Left lung (tissue), 10 donors: Measurements from ENCODE around the gene PSMB2. TPM values are rescaled to one million over a fixed set of nuclear protein-coding genes. Genes with fewer than 3 reads are reported as not detected.
A peak's percentile ranks its signal among the peaks of the same experiment; 100 is the strongest.

ENCODE experiments used
- ATAC-seq: fragments of 200-7000 bp; cut with Tn5 transposase; one replicate; pipeline ENCODE4 v1.9.1; 2020; ENCODE audit warnings: moderate library complexity
- DNase-seq, 4 donors: peaks; one replicate each; pipeline ENCODE4 v3.0.0-alpha.2; 2013 to 2020
- H3K27ac ChIP-seq, 2 donors: fragments of 200-600 bp; sonication (generic) in 1 of 2; one replicate each; pipeline versions ENCODE4 v1.5.0 to v1.8.0; 2020 to 2021
- H3K27me3 ChIP-seq, 2 donors: fragments of 200-600 bp; sonication (generic) in 1 of 2; one replicate each; pipeline versions ENCODE4 v1.5.0 to v1.8.0; 2020 to 2021
- H3K36me3 ChIP-seq, 2 donors: fragments of 200-600 bp; sonication (generic) in 1 of 2; one replicate each; pipeline versions ENCODE4 v1.5.0 to v1.8.0; 2020 to 2021
- H3K4me1 ChIP-seq, 2 donors: fragments of 200-600 bp; one replicate each; pipeline ENCODE4 v1.8.0; 2021
- H3K4me3 ChIP-seq, 2 donors: fragments of 200-600 bp; sonication (generic) in 1 of 2; one replicate each; pipeline versions ENCODE4 v1.5.0 to v1.8.0; 2020 to 2021; ENCODE audit warnings: mild to moderate bottlenecking in 1 of 2
- H3K9me3 ChIP-seq, 2 donors: fragments of 200-600 bp; sonication (generic) in 1 of 2; one replicate each; pipeline versions ENCODE4 v1.5.0 to v1.8.0; 2020 to 2021
- intact Hi-C, 2 donors: fragments of 100-400 bp; cut with DNase I; formaldehyde crosslinking; loops; one replicate each; pipeline versions ENCODE4 v1.11.2 to v1.14.2; 2022
- polyA plus RNA-seq, 6 donors: library from polyadenylated mRNA; unstranded; fragments of 120-200 nt; gene quantifications; one replicate each; pipeline ENCODE4 v1.2.1, GENCODE V29; 2013; ENCODE audit not compliant: insufficient read length in 6 of 6
- total RNA-seq, 2 donors: library from RNA; stranded (reverse); fragmentation: NEBNext Ultra II Directional; extraction: Animal tissue kit (Norgen Biotek cat#: 25700); gene quantifications; one replicate each; pipeline ENCODE4 v1.2.1, GENCODE V29; 2021
- TF ChIP-seq, protein P1 (sequence below), 2 donors: fragments of 200-600 bp; sonication (generic) in 1 of 2; IDR thresholded peaks; one replicate each; pipeline versions ENCODE4 v1.5.0 to v1.8.0; 2021; ENCODE audit warnings: antibody characterized with exemption in 2 of 2
- donor health status: DM: no; HTN: yes; CAD: no.
- donor health status: DM: no; HTN: no; CAD: no.

Gene PSMB2
- total and polyA plus RNA-seq, 8 donors = 48.4 to 80.2 (median 70.7) TPM

DNA sequence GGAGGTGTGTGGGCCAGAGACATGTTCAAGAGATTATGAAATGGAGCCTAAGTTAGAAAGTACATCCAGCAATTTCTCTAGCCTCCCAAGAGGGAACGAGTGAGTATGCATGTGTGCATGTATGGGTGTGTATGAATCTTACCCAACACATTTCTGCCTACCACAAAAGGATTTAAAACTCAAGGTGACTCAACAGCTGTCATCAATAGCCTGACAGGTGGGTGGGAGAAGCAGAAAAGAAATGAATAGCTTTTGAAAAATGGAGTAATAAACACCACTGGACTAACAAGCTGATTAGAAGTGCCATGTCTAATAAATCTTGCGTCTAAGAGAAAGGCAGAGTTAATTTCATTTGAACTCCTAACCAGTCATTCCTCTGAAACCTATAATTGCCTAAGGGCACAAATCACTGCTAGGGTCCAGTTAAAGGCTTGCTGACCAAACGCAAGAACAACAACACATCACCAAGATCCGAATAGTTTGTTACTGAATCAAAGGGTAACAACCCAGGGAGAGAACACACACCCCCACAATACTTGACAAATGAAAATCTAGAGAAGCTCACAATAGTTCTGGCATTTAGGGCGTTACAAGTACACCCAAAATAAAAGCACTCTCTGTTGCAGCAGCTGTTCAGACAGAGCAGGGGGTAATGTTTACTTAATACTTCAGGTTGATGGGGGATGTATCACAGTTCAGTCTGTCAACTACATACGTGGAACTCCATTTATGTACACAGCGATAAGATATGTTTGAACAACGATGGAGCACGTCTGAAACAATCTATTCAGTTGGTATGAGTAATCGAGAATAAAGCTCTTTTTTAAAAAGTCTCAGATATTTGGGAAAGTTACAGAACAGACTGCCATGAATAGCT, 85.5 kb downstream of the PSMB2 start:
- H3K4me1 ChIP-seq = peaks cover 18 to 68% of the 10 kb centered on the region in 2 donors
- intact Hi-C loops = no loop called here
- peak overlapping the region; percentile 94 to 99 for H3K27ac ChIP-seq
- H3K36me3 ChIP-seq = peaks cover 0 to 38% of the 10 kb centered on the region in 2 donors
- H3K9me3 ChIP-seq = no peaks in the 10 kb centered on the region
- ATAC-seq (peak; percentile 47), DNase-seq (no peak)
- H3K27me3 ChIP-seq = no peaks in the 10 kb centered on the region
- TF ChIP-seq, protein P1, sequence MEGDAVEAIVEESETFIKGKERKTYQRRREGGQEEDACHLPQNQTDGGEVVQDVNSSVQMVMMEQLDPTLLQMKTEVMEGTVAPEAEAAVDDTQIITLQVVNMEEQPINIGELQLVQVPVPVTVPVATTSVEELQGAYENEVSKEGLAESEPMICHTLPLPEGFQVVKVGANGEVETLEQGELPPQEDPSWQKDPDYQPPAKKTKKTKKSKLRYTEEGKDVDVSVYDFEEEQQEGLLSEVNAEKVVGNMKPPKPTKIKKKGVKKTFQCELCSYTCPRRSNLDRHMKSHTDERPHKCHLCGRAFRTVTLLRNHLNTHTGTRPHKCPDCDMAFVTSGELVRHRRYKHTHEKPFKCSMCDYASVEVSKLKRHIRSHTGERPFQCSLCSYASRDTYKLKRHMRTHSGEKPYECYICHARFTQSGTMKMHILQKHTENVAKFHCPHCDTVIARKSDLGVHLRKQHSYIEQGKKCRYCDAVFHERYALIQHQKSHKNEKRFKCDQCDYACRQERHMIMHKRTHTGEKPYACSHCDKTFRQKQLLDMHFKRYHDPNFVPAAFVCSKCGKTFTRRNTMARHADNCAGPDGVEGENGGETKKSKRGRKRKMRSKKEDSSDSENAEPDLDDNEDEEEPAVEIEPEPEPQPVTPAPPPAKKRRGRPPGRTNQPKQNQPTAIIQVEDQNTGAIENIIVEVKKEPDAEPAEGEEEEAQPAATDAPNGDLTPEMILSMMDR (IDR thresholded peaks at IDR 0.05) = no peak
- H3K4me3 ChIP-seq = peak overlapping the region in 1 of 2 donors; percentile 73

DNA sequence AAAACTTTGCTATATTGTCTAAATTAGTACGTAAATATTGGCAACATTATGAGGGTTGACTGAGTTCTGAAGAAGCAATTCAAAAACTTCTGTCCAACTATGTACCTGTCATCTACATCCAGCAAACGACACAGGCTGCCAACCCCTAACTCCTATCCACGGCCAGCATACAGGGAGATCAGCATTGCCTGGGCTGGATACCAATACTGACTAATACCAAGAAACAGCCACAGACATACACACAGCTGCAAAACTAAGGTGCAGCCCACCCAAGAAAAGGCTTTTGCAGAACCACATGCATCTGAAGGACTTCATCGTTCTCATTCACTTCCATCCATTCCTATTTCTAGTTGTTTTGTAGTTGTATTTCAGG, 86.1 kb downstream of the PSMB2 start:
- no peaks in the 10 kb centered on the region for H3K27me3 ChIP-seq
- peaks cover 0 to 40% of the 10 kb centered on the region in 2 donors for H3K36me3 ChIP-seq
- TF ChIP-seq, protein P1 (IDR thresholded peaks at IDR 0.05) = no peak
- peaks cover 18 to 62% of the 10 kb centered on the region in 2 donors for H3K4me1 ChIP-seq
- DNase-seq (no peak), ATAC-seq (no peak)
- H3K27ac ChIP-seq = peak overlapping the region; percentile 37 to 99
- intact Hi-C loops = no loop called here
- no peaks in the 10 kb centered on the region for H3K9me3 ChIP-seq
- no peak overlapping the region for H3K4me3 ChIP-seq

DNA sequence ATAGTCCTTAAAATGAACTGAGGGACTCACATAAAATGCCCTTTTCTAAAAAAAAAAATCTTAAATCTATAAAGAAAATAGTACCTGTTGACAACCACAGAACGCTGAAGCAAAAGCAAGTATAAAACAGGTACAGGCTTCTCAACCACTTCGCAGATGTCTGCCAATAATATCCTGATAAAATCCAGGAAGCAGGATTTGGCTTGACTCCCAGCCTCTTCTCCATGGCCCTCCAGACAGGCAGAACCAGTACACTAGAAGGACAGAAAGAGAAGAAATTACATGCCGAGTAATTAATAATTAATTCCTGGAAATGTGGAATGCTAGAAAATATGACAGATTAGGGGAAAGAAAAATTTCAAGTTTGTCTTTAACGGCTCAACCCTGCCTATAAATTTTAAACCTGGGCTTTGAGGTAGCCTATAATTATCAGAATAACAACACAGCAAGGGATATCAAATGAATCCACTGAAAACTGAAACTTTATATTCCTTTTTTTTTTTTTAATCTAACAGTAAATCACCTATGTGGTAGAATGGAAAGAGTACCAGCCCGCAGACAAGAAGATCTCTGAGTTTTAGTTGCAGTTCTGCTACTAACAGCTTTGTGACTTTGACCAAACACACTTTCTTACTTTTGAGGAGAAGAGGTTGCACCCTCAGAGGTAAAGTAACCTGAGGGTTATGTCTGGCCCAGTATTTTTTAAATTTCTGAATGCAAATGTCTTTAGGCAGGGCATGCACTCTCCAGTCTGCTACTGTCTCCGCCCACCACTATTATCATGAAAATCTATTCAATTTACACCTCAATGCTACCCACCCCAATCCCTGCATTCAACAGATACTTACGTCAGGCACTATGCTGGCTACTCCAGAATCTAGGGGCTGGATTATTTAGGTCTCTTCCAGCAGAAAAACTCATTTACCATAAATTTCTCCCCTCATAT, 86.8 kb downstream of the PSMB2 start:
- H3K27me3 ChIP-seq = no peaks in the 10 kb centered on the region
- ATAC-seq (no peak), DNase-seq (no peak)
- H3K4me1 ChIP-seq = peaks cover 18 to 58% of the 10 kb centered on the region in 2 donors
- TF ChIP-seq, protein P1 (IDR thresholded peaks at IDR 0.05) = no peak
- H3K36me3 ChIP-seq = peaks cover 0 to 43% of the 10 kb centered on the region in 2 donors
- H3K27ac ChIP-seq = peak overlapping the region; percentile 37 to 99
- H3K9me3 ChIP-seq = no peaks in the 10 kb centered on the region
- intact Hi-C loops = no loop called here
- H3K4me3 ChIP-seq = no peak overlapping the region

DNA sequence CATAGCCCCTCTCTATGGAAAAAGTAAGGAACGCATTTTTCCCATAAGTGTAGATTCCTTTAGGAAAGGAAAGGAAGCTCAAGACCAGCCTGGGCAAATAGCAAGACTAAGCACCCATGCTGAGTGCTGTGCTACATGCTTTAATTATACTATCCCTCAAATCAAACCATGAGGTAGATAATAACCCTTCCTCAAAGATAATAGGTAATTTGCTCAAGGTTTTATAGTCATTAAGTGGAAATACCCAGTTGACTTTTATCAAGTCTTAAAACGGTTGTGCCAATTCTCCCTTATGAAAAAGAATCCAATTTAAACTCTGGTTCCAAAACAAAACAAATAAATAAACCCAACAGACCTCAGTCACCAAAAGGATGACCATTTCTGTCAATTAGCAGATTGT, 87.5 kb downstream of the PSMB2 start:
- no peak for ATAC-seq
- TF ChIP-seq, protein P1 (IDR thresholded peaks at IDR 0.05) = no peak
- DNase-seq = no peak
- Histone ChIP-seq H3K4me1 (peaks cover 18 to 51% of the 10 kb centered on the region in 2 donors), H3K4me3 (no peak overlapping the region), H3K36me3 (peaks cover 0 to 49% of the 10 kb centered on the region in 2 donors), H3K27ac (peak overlapping the region; percentile 37 to 99), H3K9me3 (no peaks in the 10 kb centered on the region), H3K27me3 (no peaks in the 10 kb centered on the region)
- intact Hi-C loops = no loop called here

Other genes starting within 250 kb of the PSMB2 start
- 10 to 100 TPM; 76.5 to 91.4 TPM for gene KIAA0319L, start 84.1 kb downstream of the PSMB2 start, total RNA-seq
- gene KIAA0319L, start 84.1 kb downstream of the PSMB2 start, polyA plus RNA-seq = 100 to 1,000 TPM in 2 of 6 donors, 10 to 100 TPM in 4; 83.1 to 106 (median 94.9) TPM
- gene NCDN, start 83.7 kb downstream of the PSMB2 start, total RNA-seq = 10 to 100 TPM; 23.3 to 42.1 TPM
- gene NCDN, start 83.7 kb downstream of the PSMB2 start, polyA plus RNA-seq = 10 to 100 TPM; 18.2 to 27.2 (median 21.2) TPM
- 1 to 10 TPM; 1.3 to 1.8 TPM for gene TFAP2E, start 68.2 kb downstream of the PSMB2 start, total RNA-seq
- gene TFAP2E, start 68.2 kb downstream of the PSMB2 start, polyA plus RNA-seq = 1 to 10 TPM; 2.2 to 7.4 (median 4.3) TPM
- 10 to 100 TPM; 15.3 to 16.1 TPM for gene C1orf216, start 77.4 kb upstream of the PSMB2 start, total RNA-seq
- 10 to 100 TPM; 11.1 to 15.4 (median 13.0) TPM for gene C1orf216, start 77.4 kb upstream of the PSMB2 start, polyA plus RNA-seq
- gene CLSPN, start 128.5 kb upstream of the PSMB2 start, total RNA-seq = 10 to 100 TPM in 1 of 2 donors, 1 to 10 TPM in 1; 9.1 to 10.6 TPM
- 10 to 100 TPM in 5 of 6 donors, 1 to 10 TPM in 1; 9.4 to 18.8 (median 11.0) TPM for gene CLSPN, start 128.5 kb upstream of the PSMB2 start, polyA plus RNA-seq
- 10 to 100 TPM; 16.9 to 23.6 TPM for gene AGO4, start 166.5 kb upstream of the PSMB2 start, total RNA-seq
- 10 to 100 TPM; 30.2 to 39.1 (median 36.0) TPM for gene AGO4, start 166.5 kb upstream of the PSMB2 start, polyA plus RNA-seq
- 10 to 100 TPM; 24.3 to 29.7 TPM for gene AGO1, start 241.7 kb upstream of the PSMB2 start, total RNA-seq
- gene AGO1, start 241.7 kb upstream of the PSMB2 start, polyA plus RNA-seq = 10 to 100 TPM; 20.8 to 24.2 (median 21.8) TPM